Measurements from ENCODE around the gene CAMKMT.

Gene CAMKMT

GRCh38 chr2:44786817-44787214 is 425.1 kb downstream of the CAMKMT start:
- TF ChIP-seq SUZ12 (IDR thresholded peaks at IDR 0.05; ENCODE audit: extremely low read depth, insufficient read depth, insufficient read length) (no peak), ZNF274 (IDR thresholded peaks at IDR 0.05; ENCODE audit: low read depth, low read length) (no peak), YY1 (IDR thresholded peaks at IDR 0.05; ENCODE audit: insufficient read depth, insufficient read length) (no peak)
- H3K4me3 ChIP-seq (ENCODE audit: insufficient read length, low read depth), result no peak overlapping the region
- H3K27me3 ChIP-seq (ENCODE audit: insufficient read depth, insufficient read length), result peaks cover 8% of the 10 kb centered on the region
- H3K9me3 ChIP-seq (ENCODE audit: insufficient read depth, low read length), result no peaks in the 10 kb centered on the region
- no peak overlapping the region for H3K9ac ChIP-seq (ENCODE audit: insufficient read length, low read depth)
- no peak for DNase-seq (ENCODE audit: low read depth, low spot score)
- H3K4me1 ChIP-seq (ENCODE audit: insufficient read depth, insufficient read length), result peaks cover 3% of the 10 kb centered on the region
- H3K36me3 ChIP-seq (ENCODE audit: insufficient read depth, insufficient read length, low read length), result no peaks in the 10 kb centered on the region

GRCh38 chr2:44787663-44788062 is 425.9 kb downstream of the CAMKMT start:
- H3K9ac ChIP-seq (ENCODE audit: insufficient read length, low read depth), result no peak overlapping the region
- peaks cover 3% of the 10 kb centered on the region for H3K4me1 ChIP-seq (ENCODE audit: insufficient read depth, insufficient read length)
- H3K36me3 ChIP-seq (ENCODE audit: insufficient read depth, insufficient read length, low read length), result no peaks in the 10 kb centered on the region
- no peaks in the 10 kb centered on the region for H3K9me3 ChIP-seq (ENCODE audit: insufficient read depth, low read length)
- no peak for DNase-seq (ENCODE audit: low read depth, low spot score)
- H3K27me3 ChIP-seq (ENCODE audit: insufficient read depth, insufficient read length), result peaks cover 8% of the 10 kb centered on the region
- H3K4me3 ChIP-seq (ENCODE audit: insufficient read length, low read depth), result no peak overlapping the region
- no peak for TF ChIP-seq YY1 (IDR thresholded peaks at IDR 0.05; ENCODE audit: insufficient read depth, insufficient read length)

DNA sequence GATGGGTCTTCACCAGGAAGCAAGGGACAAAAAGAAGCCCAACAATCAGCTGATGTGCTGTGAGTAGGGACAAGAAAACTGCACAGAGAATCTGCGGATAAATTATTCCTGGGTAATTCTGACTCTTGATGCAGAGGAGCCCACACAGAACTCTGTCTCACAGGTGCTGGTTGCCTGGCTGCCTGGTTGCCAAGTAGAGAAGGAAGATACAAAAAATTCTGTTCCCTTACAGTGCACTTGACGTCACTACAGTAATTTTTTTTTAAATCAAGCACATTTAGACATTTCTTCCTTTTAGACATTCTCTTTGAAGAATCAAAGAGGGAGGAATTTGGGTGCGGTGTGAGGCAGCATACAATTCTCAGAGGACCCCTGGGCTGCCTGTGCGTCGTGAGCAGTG is 427.7 kb downstream of the CAMKMT start:
- H3K9me3 ChIP-seq (ENCODE audit: insufficient read depth, low read length), result no peaks in the 10 kb centered on the region
- DNase-seq (ENCODE audit: low read depth, low spot score), result no peak
- no peaks in the 10 kb centered on the region for H3K36me3 ChIP-seq (ENCODE audit: insufficient read depth, insufficient read length, low read length)
- TF ChIP-seq YY1 (IDR thresholded peaks at IDR 0.05; ENCODE audit: insufficient read depth, insufficient read length), result no peak
- no peak overlapping the region for H3K4me3 ChIP-seq (ENCODE audit: insufficient read length, low read depth)
- peaks cover 3% of the 10 kb centered on the region for H3K4me1 ChIP-seq (ENCODE audit: insufficient read depth, insufficient read length)
- peaks cover 8% of the 10 kb centered on the region for H3K27me3 ChIP-seq (ENCODE audit: insufficient read depth, insufficient read length)
- no peak overlapping the region for H3K9ac ChIP-seq (ENCODE audit: insufficient read length, low read depth)

GRCh38 chr2:44789971-44790721 is 428.4 kb downstream of the CAMKMT start:
- no peak for TF ChIP-seq YY1 (IDR thresholded peaks at IDR 0.05; ENCODE audit: insufficient read depth, insufficient read length)
- no peak for TF ChIP-seq SUZ12 (IDR thresholded peaks at IDR 0.05; ENCODE audit: extremely low read depth, insufficient read depth, insufficient read length)
- TF ChIP-seq ZNF274 (IDR thresholded peaks at IDR 0.05; ENCODE audit: low read depth, low read length), result no peak
- Histone ChIP-seq H3K36me3 (ENCODE audit: insufficient read depth, insufficient read length, low read length) (no peaks in the 10 kb centered on the region), H3K4me1 (ENCODE audit: insufficient read depth, insufficient read length) (peaks cover 3% of the 10 kb centered on the region), H3K9me3 (ENCODE audit: insufficient read depth, low read length) (no peaks in the 10 kb centered on the region), H3K4me3 (ENCODE audit: insufficient read length, low read depth) (no peak overlapping the region), H3K27me3 (ENCODE audit: insufficient read depth, insufficient read length) (peaks cover 8% of the 10 kb centered on the region), H3K9ac (ENCODE audit: insufficient read length, low read depth) (no peak overlapping the region)
- no peak for DNase-seq (ENCODE audit: low read depth, low spot score)

DNA sequence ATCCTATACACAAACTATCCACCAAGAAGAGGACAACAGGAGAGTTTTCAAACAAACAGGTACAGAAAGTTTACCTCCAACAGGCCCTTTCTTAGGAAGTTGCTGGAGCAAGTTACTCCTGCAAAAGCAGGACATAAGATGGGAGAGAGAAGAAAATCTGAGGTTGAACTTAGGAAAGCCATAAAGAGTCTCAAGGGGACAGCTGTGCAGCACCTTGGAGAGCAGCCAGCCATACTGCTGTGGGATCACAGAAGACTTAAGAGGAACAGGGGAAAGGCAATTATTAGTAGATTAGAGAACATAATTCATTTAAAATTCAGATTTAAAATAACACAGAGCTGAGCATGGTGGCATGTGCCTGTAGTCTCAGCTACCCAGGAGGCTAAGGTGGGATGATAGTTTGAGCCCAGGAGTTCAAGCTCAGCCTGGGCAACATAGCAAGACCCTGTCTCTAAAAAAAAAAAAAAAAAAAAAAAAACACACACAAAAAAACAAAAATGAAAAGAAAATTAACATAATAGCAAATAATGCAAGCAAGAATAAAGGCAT is 431.6 kb downstream of the CAMKMT start:
- no peaks in the 10 kb centered on the region for H3K9me3 ChIP-seq (ENCODE audit: insufficient read depth, low read length)
- no peak for DNase-seq (ENCODE audit: low read depth, low spot score)
- no peak overlapping the region for H3K9ac ChIP-seq (ENCODE audit: insufficient read length, low read depth)
- H3K4me3 ChIP-seq (ENCODE audit: insufficient read length, low read depth), result no peak overlapping the region
- H3K27me3 ChIP-seq (ENCODE audit: insufficient read depth, insufficient read length), result peaks cover 27% of the 10 kb centered on the region
- TF ChIP-seq SUZ12 (IDR thresholded peaks at IDR 0.05; ENCODE audit: extremely low read depth, insufficient read depth, insufficient read length), result no peak
- TF ChIP-seq ZNF274 (IDR thresholded peaks at IDR 0.05; ENCODE audit: low read depth, low read length), result no peak
- TF ChIP-seq YY1 (IDR thresholded peaks at IDR 0.05; ENCODE audit: insufficient read depth, insufficient read length), result no peak
- H3K4me1 ChIP-seq (ENCODE audit: insufficient read depth, insufficient read length), result no peaks in the 10 kb centered on the region
- H3K36me3 ChIP-seq (ENCODE audit: insufficient read depth, insufficient read length, low read length), result no peaks in the 10 kb centered on the region

DNA sequence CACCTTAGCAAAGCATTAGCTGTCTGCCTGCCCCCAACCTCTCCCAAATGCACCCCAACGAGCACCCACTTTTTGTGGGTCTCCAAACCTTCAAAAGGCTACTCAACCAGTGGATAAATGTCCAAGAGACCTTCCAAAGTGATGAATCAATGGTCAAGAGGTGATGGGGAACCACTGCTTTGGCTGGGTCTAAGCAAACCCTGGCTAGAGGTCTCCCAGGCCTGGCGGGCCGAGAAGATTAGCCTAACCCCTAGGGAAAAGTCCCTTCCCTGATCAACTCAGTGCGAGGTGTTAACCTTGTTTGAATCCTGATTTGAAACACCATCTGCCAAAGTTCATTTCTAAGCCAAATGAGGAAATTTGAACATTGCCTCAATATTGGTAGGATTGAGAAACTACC is 435.0 kb downstream of the CAMKMT start:
- H3K4me3 ChIP-seq (ENCODE audit: insufficient read length, low read depth), result no peak overlapping the region
- peaks cover 55% of the 10 kb centered on the region for H3K27me3 ChIP-seq (ENCODE audit: insufficient read depth, insufficient read length)
- no peak for DNase-seq (ENCODE audit: low read depth, low spot score)
- TF ChIP-seq ZNF274 (IDR thresholded peaks at IDR 0.05; ENCODE audit: low read depth, low read length), result no peak
- TF ChIP-seq YY1 (IDR thresholded peaks at IDR 0.05; ENCODE audit: insufficient read depth, insufficient read length), result no peak
- TF ChIP-seq SUZ12 (IDR thresholded peaks at IDR 0.05; ENCODE audit: extremely low read depth, insufficient read depth, insufficient read length), result no peak
- H3K36me3 ChIP-seq (ENCODE audit: insufficient read depth, insufficient read length, low read length), result no peaks in the 10 kb centered on the region
- peaks cover 4% of the 10 kb centered on the region for H3K4me1 ChIP-seq (ENCODE audit: insufficient read depth, insufficient read length)
- H3K9ac ChIP-seq (ENCODE audit: insufficient read length, low read depth), result no peak overlapping the region
- H3K9me3 ChIP-seq (ENCODE audit: insufficient read depth, low read length), result no peaks in the 10 kb centered on the region

- no peaks in the 10 kb centered on the region for H3K36me3 ChIP-seq (ENCODE audit: insufficient read depth, insufficient read length, low read length)
- no peaks in the 10 kb centered on the region for H3K9me3 ChIP-seq (ENCODE audit: insufficient read depth, low read length)
- TF ChIP-seq ZNF274 (IDR thresholded peaks at IDR 0.05; ENCODE audit: low read depth, low read length) (no peak), YY1 (IDR thresholded peaks at IDR 0.05; ENCODE audit: insufficient read depth, insufficient read length) (no peak), SUZ12 (IDR thresholded peaks at IDR 0.05; ENCODE audit: extremely low read depth, insufficient read depth, insufficient read length) (no peak)
- no peak for DNase-seq (ENCODE audit: low read depth, low spot score)
- peaks cover 65% of the 10 kb centered on the region for H3K27me3 ChIP-seq (ENCODE audit: insufficient read depth, insufficient read length)
- H3K4me1 ChIP-seq (ENCODE audit: insufficient read depth, insufficient read length), result peaks cover 4% of the 10 kb centered on the region
- H3K4me3 ChIP-seq (ENCODE audit: insufficient read length, low read depth), result no peak overlapping the region
- H3K9ac ChIP-seq (ENCODE audit: insufficient read length, low read depth), result no peak overlapping the region
Measured at GRCh38 chr2:44798139-44798659, 436.5 kb downstream of the CAMKMT start.

Data from NT2/D1 (cell line).